T-cell (primary cell): Measurements from ENCODE around the gene FILIP1L. TPM values are rescaled to one million over a fixed set of nuclear protein-coding genes. Genes with fewer than 3 reads are reported as not detected.

ENCODE experiments used
- ATAC-seq, 4 experiments: fragments of 200-7000 bp in 3 of 4; fragments of 150-1000 bp in 1 of 4; cut with Tn5 transposase; replicated peaks in 1 of 4; 1 replicate in 3 of 4; 2 replicates in 1 of 4; pipeline ENCODE4 v1.10.0; 2021; ENCODE audit warnings: moderate library complexity in 3 of 4, mild to moderate bottlenecking in 2 of 4, moderate number of reproducible peaks in 1 of 4
- CTCF ChIA-PET, 2 donors: fragments of 300-600 bp; sonication (Branson Sonifier 250); formaldehyde crosslinking; loops; one replicate each; lab custom pipeline; 2022; ENCODE audit warnings: antibody characterized with exemption in 2 of 2; lab: Charles Lee
- POLR2A ChIA-PET, 2 donors: fragments of 300-600 bp; sonication (Branson Sonifier 250); formaldehyde crosslinking; loops; one replicate each; lab custom pipeline; 2022; ENCODE audit warnings: antibody characterized with exemption in 2 of 2; lab: Charles Lee
- DNase-seq, 35 experiments: peaks; one replicate each; pipeline versions ENCODE4 v3.0.0 to v3.0.0-alpha.2; 2013 to 2023
- H3K27ac ChIP-seq: one replicate; pipeline ENCODE4 v1.5.1; 2013; ENCODE audit warnings: low read length
- H3K27me3 ChIP-seq, 2 experiments: replicated peaks in 1 of 2; 1 replicate in 1 of 2; 2 replicates in 1 of 2; pipeline versions ENCODE4 v1.6.1 to v1.7.0; 2013; ENCODE audit warnings: low read length in 1 of 2, mixed read lengths in 1 of 2; ENCODE audit not compliant: control insufficient read depth in 2 of 2, insufficient read depth in 2 of 2; ENCODE audit errors: extremely low read depth in 1 of 2
- H3K36me3 ChIP-seq, 2 donors: 1 replicate in 1 of 2; 2 replicates in 1 of 2; pipeline versions ENCODE4 v1.6.1 to v1.7.0; 2013; ENCODE audit warnings: low read length in 1 of 2; ENCODE audit not compliant: control insufficient read depth in 2 of 2, insufficient read depth in 1 of 2; ENCODE audit errors: extremely low read depth in 1 of 2
- H3K4me1 ChIP-seq, 2 experiments: 1 replicate in 1 of 2; 2 replicates in 1 of 2; pipeline versions ENCODE4 v1.6.1 to v1.7.0; 2013; ENCODE audit warnings: low read length in 2 of 2, mixed read lengths in 1 of 2; ENCODE audit not compliant: insufficient read depth in 2 of 2, control insufficient read depth in 1 of 2; ENCODE audit errors: extremely low read depth in 1 of 2
- H3K4me3 ChIP-seq, 2 donors: 1 replicate in 1 of 2; 2 replicates in 1 of 2; pipeline versions ENCODE4 v1.5.1 to v1.7.0; 2013; ENCODE audit warnings: mild to moderate bottlenecking in 2 of 2, low read length in 1 of 2, moderate library complexity in 1 of 2; ENCODE audit not compliant: control insufficient read depth in 1 of 2; ENCODE audit errors: extremely low read depth in 1 of 2
- H3K9me3 ChIP-seq: 2 replicates; pipeline ENCODE4 v1.7.0; 2013
- H3K27ac Mint-ChIP-seq, 2 donors: one replicate each; pipeline ENCODE4 v1.8.0; 2020 to 2021; ENCODE audit warnings: mild to moderate bottlenecking in 2 of 2, mixed read lengths in 2 of 2
- H3K27me3 Mint-ChIP-seq, 2 donors: one replicate each; pipeline ENCODE4 v1.8.0; 2021 to 2022; ENCODE audit warnings: mixed read lengths in 2 of 2
- H3K36me3 Mint-ChIP-seq: one replicate; pipeline ENCODE4 v1.8.0; 2021; ENCODE audit warnings: mixed read lengths
- H3K4me1 Mint-ChIP-seq, 3 donors: one replicate each; pipeline ENCODE4 v1.8.0; 2020 to 2022; ENCODE audit warnings: mixed read lengths in 3 of 3, mild to moderate bottlenecking in 1 of 3
- H3K4me3 Mint-ChIP-seq, 3 donors: one replicate each; pipeline ENCODE4 v1.8.0; 2020 to 2022; ENCODE audit warnings: mild to moderate bottlenecking in 3 of 3, mixed read lengths in 3 of 3, moderate library complexity in 3 of 3
- H3K9me3 Mint-ChIP-seq, 3 donors: one replicate each; pipeline ENCODE4 v1.8.0; 2020 to 2022; ENCODE audit warnings: mixed read lengths in 3 of 3
- WGBS: methylation state at CpG from one replicate; pipeline ENCODE4 v1.1.5; 2013; ENCODE audit warnings: missing lambda C conversion rate; ENCODE audit not compliant: insufficient coverage; 5-methylcytosine and 5-hydroxymethylcytosine counted together
- total RNA-seq, 35 experiments: library from RNA in 6 of 35; stranded (reverse) in 6 of 35; fragments of 120-200 nt in 1 of 35; gene quantifications; one replicate each; pipeline versions ENCODE4 v1.2.1 to v1.2.4 and lab custom pipeline; 2013 to 2026

The FILIP1L gene
- total RNA-seq, 5 donors from 2014 or later (not counting 1 experiment from before 2014, with no cell fraction given) = 0.10 to 0.38 (median 0.27) TPM; not detected in 1

- DNase-seq (no peak), ATAC-seq (no peak)
- Histone ChIP-seq H3K4me1 (no peaks in the 10 kb centered on the region), H3K4me3 (no peak overlapping the region), H3K9me3 (no peaks in the 10 kb centered on the region), H3K27ac (no peak overlapping the region), H3K27me3 (no peaks in the 10 kb centered on the region), H3K36me3 (no peaks in the 10 kb centered on the region)
- WGBS = 92% methylated on average over 2 of the region's 5 CpGs
- Mint-ChIP-seq H3K9me3 (no peaks in the 10 kb centered on the region), H3K36me3 (peaks cover 20% of the 10 kb centered on the region), H3K4me1 (peaks cover 0 to 6% (median under 1%) of the 10 kb centered on the region in 3 donors), H3K27ac (no peak overlapping the region), H3K27me3 (no peaks in the 10 kb centered on the region), H3K4me3 (no peak overlapping the region)
- POLR2A ChIA-PET = no interaction called here
- CTCF ChIA-PET = interaction anchor here in 1 of 2 donors (1.1 kb wide), 1 partner anchor 9 kb away, joined by 4 read pairs; no protein-coding TSS in a partner anchor
Observed at GRCh38 chr3:100009276-100010086, 104.8 kb downstream of the FILIP1L start.

GRCh38 chr3:100008081-100008698, 106.1 kb downstream of the FILIP1L start:
- DNase-seq (no peak), ATAC-seq (no peak)
- ChIA-PET POLR2A (no interaction called here), CTCF (no interaction called here)
- no peaks in the 10 kb centered on the region for H3K27me3 Mint-ChIP-seq
- H3K4me3 ChIP-seq = no peak overlapping the region
- no peaks in the 10 kb centered on the region for H3K9me3 ChIP-seq
- no peaks in the 10 kb centered on the region for H3K4me1 ChIP-seq
- H3K27ac ChIP-seq = no peak overlapping the region
- peaks cover 0 to 6% (median 6%) of the 10 kb centered on the region in 3 donors for H3K4me1 Mint-ChIP-seq
- H3K36me3 Mint-ChIP-seq = peaks cover 20% of the 10 kb centered on the region
- no peaks in the 10 kb centered on the region for H3K27me3 ChIP-seq
- H3K4me3 Mint-ChIP-seq = no peak overlapping the region
- H3K9me3 Mint-ChIP-seq = no peaks in the 10 kb centered on the region
- no peaks in the 10 kb centered on the region for H3K36me3 ChIP-seq
- H3K27ac Mint-ChIP-seq = no peak overlapping the region

- H3K9me3 Mint-ChIP-seq = no peaks in the 10 kb centered on the region
- ChIA-PET CTCF (interaction anchor here in 1 of 2 donors (0.7 kb wide), 1 partner anchor 1326 kb away, joined by 3 read pairs; no protein-coding TSS in a partner anchor), POLR2A (no interaction called here)
- 70% methylated on average over 1 of the region's 3 CpGs for WGBS
- no peak overlapping the region for H3K27ac Mint-ChIP-seq
- Histone ChIP-seq H3K36me3 (no peaks in the 10 kb centered on the region), H3K4me1 (no peaks in the 10 kb centered on the region), H3K4me3 (no peak overlapping the region), H3K27me3 (no peaks in the 10 kb centered on the region), H3K9me3 (no peaks in the 10 kb centered on the region), H3K27ac (no peak overlapping the region)
- peaks cover 25% of the 10 kb centered on the region for H3K36me3 Mint-ChIP-seq
- H3K4me3 Mint-ChIP-seq = no peak overlapping the region
- no peak for ATAC-seq
- H3K27me3 Mint-ChIP-seq = no peaks in the 10 kb centered on the region
- no peak for DNase-seq
- H3K4me1 Mint-ChIP-seq = peaks cover 0 to 11% (median 6%) of the 10 kb centered on the region in 3 donors
Observed at GRCh38 chr3:100007313-100007712, 107.0 kb downstream of the FILIP1L start.

GRCh38 chr3:100006570-100007271, 107.6 kb downstream of the FILIP1L start:
- Mint-ChIP-seq H3K9me3 (no peaks in the 10 kb centered on the region), H3K4me3 (no peak overlapping the region), H3K4me1 (peaks cover 0 to 11% (median 6%) of the 10 kb centered on the region in 3 donors), H3K36me3 (peaks cover 25% of the 10 kb centered on the region), H3K27ac (no peak overlapping the region), H3K27me3 (no peaks in the 10 kb centered on the region)
- Histone ChIP-seq H3K36me3 (no peaks in the 10 kb centered on the region), H3K9me3 (no peaks in the 10 kb centered on the region), H3K4me1 (no peaks in the 10 kb centered on the region), H3K27ac (no peak overlapping the region), H3K4me3 (no peak overlapping the region), H3K27me3 (no peaks in the 10 kb centered on the region)
- ChIA-PET POLR2A (interaction anchor here (0.5 to 0.6 kb wide), 2 partner anchors 26 to 1537 kb away, joined by 3 to 4 read pairs; no protein-coding TSS in a partner anchor), CTCF (interaction anchor here in 1 of 2 donors (0.7 kb wide), 1 partner anchor 1325 kb away, joined by 3 read pairs; no protein-coding TSS in a partner anchor)
- DNase-seq (no peak), ATAC-seq (no peak)
- no CpG with 5 or more reads among the region's 2 CpGs for WGBS

GRCh38 chr3:100005665-100006393, 108.5 kb downstream of the FILIP1L start:
- Mint-ChIP-seq H3K36me3 (peaks cover 18% of the 10 kb centered on the region), H3K9me3 (no peaks in the 10 kb centered on the region), H3K4me3 (no peak overlapping the region), H3K4me1 (peaks cover 0 to 11% (median 6%) of the 10 kb centered on the region in 3 donors), H3K27me3 (no peaks in the 10 kb centered on the region), H3K27ac (no peak overlapping the region)
- POLR2A ChIA-PET = interaction anchor here (0.5 to 0.6 kb wide), 2 partner anchors 27 to 1538 kb away, joined by 3 to 4 read pairs; no protein-coding TSS in a partner anchor
- Histone ChIP-seq H3K4me1 (no peaks in the 10 kb centered on the region), H3K9me3 (no peaks in the 10 kb centered on the region), H3K36me3 (no peaks in the 10 kb centered on the region), H3K27me3 (no peaks in the 10 kb centered on the region), H3K4me3 (no peak overlapping the region), H3K27ac (no peak overlapping the region)
- no peak for ATAC-seq
- CTCF ChIA-PET = no interaction called here
- WGBS = no CpG with 5 or more reads among the region's 2 CpGs
- no peak for DNase-seq

GRCh38 chr3:100004931-100005330, 109.4 kb downstream of the FILIP1L start:
- H3K27ac Mint-ChIP-seq = no peak overlapping the region
- Histone ChIP-seq H3K4me1 (no peaks in the 10 kb centered on the region), H3K36me3 (no peaks in the 10 kb centered on the region), H3K9me3 (no peaks in the 10 kb centered on the region), H3K4me3 (no peak overlapping the region), H3K27ac (no peak overlapping the region), H3K27me3 (no peaks in the 10 kb centered on the region)
- H3K9me3 Mint-ChIP-seq = no peaks in the 10 kb centered on the region
- no peaks in the 10 kb centered on the region for H3K27me3 Mint-ChIP-seq
- no peak for DNase-seq
- H3K4me3 Mint-ChIP-seq = no peak overlapping the region
- ChIA-PET POLR2A (no interaction called here), CTCF (no interaction called here)
- no CpG with 5 or more reads among the region's 1 CpG for WGBS
- H3K4me1 Mint-ChIP-seq = peaks cover 0 to 11% (median 6%) of the 10 kb centered on the region in 3 donors
- ATAC-seq = no peak
- peaks cover 15% of the 10 kb centered on the region for H3K36me3 Mint-ChIP-seq
